Right renal pelvis (tissue), 4 donors: ENCODE data around the gene CYLD. TPM values are rescaled to one million over a fixed set of nuclear protein-coding genes. Genes with fewer than 3 reads are reported as not detected.

Experiments used
- DNase-seq, 4 donors: peaks; one replicate each; pipeline ENCODE4 v3.0.0-alpha.2; 2013; ENCODE audit warnings: low read depth in 4 of 4, low spot score in 3 of 4, missing footprints in 1 of 4
- polyA plus RNA-seq, 4 donors: library from polyadenylated mRNA; unstranded; fragments of 120-200 nt; gene quantifications; one replicate each; pipeline ENCODE4 v1.2.1, GENCODE V29; 2013; ENCODE audit not compliant: insufficient read length in 4 of 4

CYLD gene
- polyA plus RNA-seq, 4 donors: 20.4 to 32.0 (median 26.8) TPM

DNA sequence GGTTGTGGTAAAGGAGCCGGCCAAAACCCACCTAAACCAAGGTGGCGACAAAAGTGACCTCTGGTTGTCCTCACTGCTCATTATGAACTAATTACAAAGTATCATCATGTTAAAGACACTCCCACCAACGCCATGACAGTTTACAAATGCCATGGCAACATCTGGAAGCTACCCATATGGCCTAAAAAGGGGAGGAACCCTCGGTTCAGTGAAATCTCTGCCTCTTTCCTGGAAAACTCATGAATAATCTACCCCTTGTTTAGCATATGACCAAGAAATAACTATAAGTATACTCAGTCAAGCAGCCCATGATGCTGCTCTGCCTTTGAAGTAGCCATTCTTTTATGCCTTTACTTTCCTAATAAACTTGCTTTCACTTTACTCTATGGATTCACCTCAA is 72.2 kb downstream of the CYLD start:
- DNase-seq: no peak

DNA sequence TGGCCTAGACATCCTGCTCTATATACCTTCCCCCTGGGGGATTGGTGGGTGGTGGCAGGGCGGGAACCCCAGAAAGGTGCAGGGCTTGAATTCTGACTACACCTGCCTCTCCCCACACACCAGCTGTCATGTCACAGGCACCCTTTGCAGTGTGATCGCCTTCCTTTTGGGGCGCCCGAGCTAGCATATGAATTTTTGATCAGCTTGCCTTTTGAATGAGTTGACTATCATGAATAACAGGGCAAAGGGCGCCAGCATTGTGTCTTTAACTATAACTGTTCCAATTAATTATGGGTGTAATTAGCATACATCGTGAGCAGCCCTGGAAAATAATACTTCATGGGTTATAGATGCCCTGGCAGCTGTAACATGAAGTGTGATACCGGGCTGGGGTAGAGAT is 72.7 kb downstream of the CYLD start:
- DNase-seq: no peak

GRCh38 chr16:50815382-50815781 is 73.5 kb downstream of the CYLD start:
- DNase-seq: no peak

DNA sequence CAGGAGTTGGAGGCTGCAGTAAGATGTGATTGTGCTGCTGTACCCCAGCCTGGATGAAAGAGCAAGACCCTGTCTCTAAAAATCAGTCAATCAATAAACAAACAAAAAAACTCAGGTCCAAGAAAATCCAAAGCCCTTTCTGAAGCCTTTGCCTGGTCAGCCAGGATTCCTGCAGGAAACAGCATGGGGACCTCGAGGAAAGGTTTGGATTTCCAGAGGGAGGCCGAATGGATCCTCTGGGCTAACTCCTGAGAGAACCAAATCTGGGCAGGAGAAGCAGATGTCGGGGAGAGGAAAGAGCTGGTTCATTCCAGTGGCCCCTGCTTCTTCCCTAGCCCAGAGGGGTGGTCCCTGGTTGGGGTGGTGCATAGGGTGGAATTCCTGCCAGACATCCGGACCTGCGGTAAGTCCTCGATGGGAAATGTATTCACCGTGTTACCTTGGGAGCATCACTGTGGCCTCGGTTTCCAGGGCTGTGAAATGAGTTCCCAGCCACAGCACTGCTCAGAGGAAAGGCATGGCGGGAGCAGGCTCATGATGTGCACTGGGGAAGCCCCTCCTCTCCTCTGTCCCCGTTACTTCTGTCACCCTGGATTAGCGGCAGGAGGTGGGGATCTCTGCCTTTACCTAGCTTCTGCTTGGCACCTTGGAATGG is 75.1 kb downstream of the CYLD start:
- no peak for DNase-seq

GRCh38 chr16:50818380-50818779 is 76.5 kb downstream of the CYLD start:
- DNase-seq: no peak

DNA sequence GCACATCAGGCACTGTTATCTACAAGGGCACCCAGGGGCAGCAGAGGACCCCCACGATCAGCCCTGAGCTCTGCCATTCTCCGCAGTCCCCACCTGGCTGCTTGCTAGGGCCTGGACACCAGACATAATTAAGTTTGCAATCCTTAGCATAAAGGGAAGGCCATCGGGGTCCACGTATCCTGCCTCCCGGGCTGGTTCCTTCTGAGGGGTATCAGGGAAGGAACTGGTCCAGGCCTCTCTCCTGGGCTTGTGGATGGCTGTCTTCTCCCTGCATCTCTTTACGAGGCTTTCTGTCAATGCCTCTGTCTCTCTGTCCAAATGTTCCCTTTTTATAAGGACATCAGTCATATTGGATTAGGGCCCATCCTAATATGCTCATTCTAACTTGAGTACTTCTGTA is 77.8 kb downstream of the CYLD start:
- no peak for DNase-seq

- DNase-seq: no peak
Measured at GRCh38 chr16:50820225-50820624, 78.3 kb downstream of the CYLD start.

DNA sequence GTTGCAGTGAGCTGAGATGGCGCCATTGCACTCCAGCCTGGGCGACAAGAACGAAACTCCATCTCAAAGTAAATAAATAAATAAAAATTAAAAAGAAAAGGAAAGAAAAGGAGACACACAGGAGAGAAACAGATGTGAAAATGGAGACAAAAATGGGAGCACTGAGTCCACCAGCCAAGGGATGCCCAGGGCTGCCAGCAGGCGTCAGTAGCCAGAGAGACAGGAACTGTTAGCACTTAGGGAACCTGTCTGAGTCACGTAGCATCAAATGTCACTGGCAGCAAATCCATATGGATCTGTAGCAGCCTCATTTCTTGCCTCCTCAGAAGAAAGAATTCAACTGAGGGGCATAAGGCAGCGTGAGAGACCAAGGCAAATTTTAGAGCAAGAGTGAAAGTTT is 79.7 kb downstream of the CYLD start:
- DNase-seq: no peak

- DNase-seq: no peak
Measured at GRCh38 chr16:50822671-50823070, 80.8 kb downstream of the CYLD start.

- no peak for DNase-seq
Measured at GRCh38 chr16:50826797-50827316, 85.0 kb downstream of the CYLD start.

DNA sequence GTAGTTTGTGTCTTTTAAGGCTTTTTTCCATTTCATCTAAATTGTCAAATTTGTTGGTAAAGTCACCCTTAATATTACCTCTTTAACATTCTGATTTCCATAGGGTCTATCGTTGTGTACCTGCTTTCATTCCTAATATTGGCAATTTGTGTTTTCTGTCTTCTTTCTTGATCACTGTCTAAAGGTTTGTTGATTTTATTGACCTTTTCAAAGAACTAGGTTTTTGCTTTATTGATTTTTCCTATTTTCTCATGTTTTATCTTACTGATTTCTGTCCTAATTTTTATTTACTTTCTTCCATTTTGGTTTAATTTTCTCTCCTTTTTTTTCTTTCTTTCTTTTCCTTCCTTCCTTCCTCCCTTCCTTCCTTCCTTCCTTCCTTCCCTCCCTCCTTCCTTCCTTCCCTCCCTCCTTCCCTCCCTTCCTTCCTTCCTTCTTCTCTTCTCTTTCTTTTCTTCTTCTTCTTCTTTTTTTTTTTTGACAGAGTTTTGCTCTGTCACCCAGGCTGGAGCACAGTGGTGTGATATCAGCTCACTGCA is 86.3 kb downstream of the CYLD start:
- DNase-seq: no peak

- DNase-seq: no peak
Measured at GRCh38 chr16:50830698-50831097, 88.8 kb downstream of the CYLD start.

DNA sequence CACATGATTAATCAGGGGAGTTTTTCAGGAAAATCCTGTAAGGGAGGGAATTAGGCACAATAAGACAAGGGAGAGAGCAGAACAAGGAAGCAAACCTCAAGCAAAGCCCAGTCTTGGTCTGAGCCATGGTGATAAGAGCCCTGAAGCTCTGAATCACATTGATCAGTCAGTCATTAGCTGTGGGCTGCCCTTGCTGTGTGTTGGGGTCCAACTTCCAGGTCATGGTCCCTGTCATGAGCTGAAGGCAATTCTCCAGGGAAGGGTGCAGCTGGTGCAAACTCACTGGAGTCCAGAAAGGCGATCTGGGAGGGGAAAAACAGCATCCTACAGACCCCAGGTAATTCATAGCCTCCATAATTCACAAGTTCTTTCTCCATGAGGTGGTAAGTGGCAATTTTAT is 89.9 kb downstream of the CYLD start:
- no peak for DNase-seq

DNA sequence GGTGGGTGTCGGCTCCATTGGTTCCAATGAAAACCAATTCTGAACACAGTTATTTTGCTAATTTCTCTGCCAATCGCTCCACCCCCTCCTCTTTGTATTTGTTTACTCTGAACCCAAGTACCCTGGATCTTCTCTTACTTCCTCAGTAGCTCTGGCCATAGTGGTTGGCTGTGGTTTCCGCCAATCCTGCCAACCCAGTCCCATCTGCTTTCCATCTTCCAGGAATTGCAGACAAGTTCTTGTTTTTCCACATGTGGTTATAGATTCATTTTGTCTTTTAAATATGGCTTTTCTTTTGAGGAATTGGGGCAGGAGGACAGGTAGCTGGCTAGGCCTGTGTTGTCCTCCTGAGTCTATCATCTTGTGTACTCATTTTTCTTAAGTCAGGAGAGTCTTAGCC is 92.0 kb downstream of the CYLD start:
- DNase-seq: no peak

- no peak for DNase-seq
Measured at GRCh38 chr16:50834701-50835100, 92.8 kb downstream of the CYLD start.

- no peak for DNase-seq
Measured at GRCh38 chr16:50835358-50836060, 93.6 kb downstream of the CYLD start.

- no peak for DNase-seq
Measured at GRCh38 chr16:50836121-50836621, 94.3 kb downstream of the CYLD start.

DNA sequence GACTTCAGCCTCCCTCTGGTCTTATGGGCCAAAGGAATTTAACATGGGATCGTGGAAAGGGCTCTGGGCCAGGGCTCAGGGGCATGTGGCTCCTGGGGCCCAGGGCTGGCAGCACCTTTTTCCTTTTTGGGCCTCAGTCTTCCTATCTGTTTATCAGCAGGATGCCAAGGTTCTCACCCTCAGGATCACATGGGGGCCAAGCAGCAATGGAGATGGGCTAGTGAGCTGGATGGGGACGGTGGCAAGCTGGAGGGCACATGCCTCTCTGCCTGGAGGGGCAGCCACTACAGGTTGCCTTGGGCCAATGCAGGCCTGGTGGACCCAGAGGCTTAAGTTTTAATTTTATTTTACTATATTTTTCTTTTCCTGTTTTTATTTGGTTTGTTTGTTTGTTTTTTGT is 95.4 kb downstream of the CYLD start:
- no peak for DNase-seq

DNA sequence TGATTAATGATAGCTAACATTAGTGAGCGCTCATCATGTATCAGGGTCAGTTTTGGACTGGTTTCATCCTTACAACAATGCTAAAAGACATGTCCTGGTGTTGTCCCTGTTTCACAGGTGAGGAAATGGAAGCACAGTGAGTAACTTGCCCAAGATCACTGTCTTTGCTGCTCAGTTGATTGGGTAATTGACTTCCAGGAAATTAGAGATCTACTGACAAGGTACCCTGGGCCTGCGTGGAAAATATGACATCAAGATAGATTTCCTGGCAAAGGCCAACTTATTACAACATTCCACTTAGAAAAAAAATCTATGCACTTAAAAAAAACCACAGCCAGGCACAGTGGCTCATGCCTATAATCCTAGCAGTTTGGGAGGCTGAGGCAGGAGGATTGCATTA is 96.3 kb downstream of the CYLD start:
- DNase-seq: no peak

DNA sequence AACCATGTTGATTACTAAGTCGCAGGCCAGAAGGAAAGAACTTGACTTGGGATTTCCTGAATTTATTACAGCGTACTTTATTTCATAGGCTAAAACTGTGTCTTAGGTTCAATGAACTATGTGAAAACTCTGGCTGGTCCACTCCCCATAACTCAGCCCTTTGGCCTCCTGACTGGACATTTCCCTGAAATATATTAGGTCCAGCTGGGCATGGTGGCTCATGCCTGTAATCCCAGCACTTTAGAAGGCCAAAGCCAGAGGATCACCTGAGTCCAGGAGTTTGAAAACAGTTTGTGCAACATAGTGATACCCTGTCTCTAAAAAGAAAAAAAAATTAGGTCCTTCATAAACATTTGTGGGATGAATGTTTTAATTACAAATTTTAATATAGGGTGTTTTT is 97.0 kb downstream of the CYLD start:
- DNase-seq: no peak

GRCh38 chr16:50839356-50839755 is 97.5 kb downstream of the CYLD start:
- DNase-seq: no peak
